HL-60 (cell line): Measurements from ENCODE around the gene C1QL3.

Source experiments
- DNase-seq, 2 experiments: peaks; one replicate each; pipeline ENCODE4 v3.0.0-alpha.2; 2010 to 2020; ENCODE audit warnings: low read depth in 1 of 2, low spot score in 1 of 2
- H3K27ac ChIP-seq: fragments of 250-450 bp; sonication (Bioruptor Pico); replicated peaks from 2 replicates; pipeline ENCODE4 v1.5.1; 2020; ENCODE audit warnings: mild to moderate bottlenecking, moderate library complexity
- H3K27me3 ChIP-seq: fragments of 250-450 bp; sonication (Bioruptor Pico); 2 replicates; pipeline ENCODE4 v1.5.1; 2021; ENCODE audit warnings: mild to moderate bottlenecking, moderate library complexity; ENCODE audit not compliant: insufficient read depth, poor library complexity, severe bottlenecking
- H3K4me3 ChIP-seq: replicated peaks from 2 replicates; pipeline ENCODE4 v1.5.1; 2011; ENCODE audit warnings: mild to moderate bottlenecking, control low read depth, low read length; ENCODE audit not compliant: insufficient read depth
- CTCF ChIP-seq: IDR thresholded peaks from one replicate; pipeline ENCODE4 v1.5.1; 2011; ENCODE audit warnings: low read length, control low read depth, inconsistent platforms; ENCODE audit not compliant: insufficient read depth
- GABPA ChIP-seq: IDR thresholded peaks from 2 replicates; pipeline ENCODE4 v1.6.1; 2012; ENCODE audit warnings: low read depth
- POLR2AphosphoS5 ChIP-seq: IDR thresholded peaks from 2 replicates; pipeline ENCODE4 v1.6.1; 2012; ENCODE audit warnings: low read depth
- REST ChIP-seq: IDR thresholded peaks from 2 replicates; pipeline ENCODE4 v1.6.1; 2012; ENCODE audit warnings: low read depth; ENCODE audit not compliant: insufficient replicate concordance
- SPI1 ChIP-seq: IDR thresholded peaks from 2 replicates; pipeline ENCODE4 v1.6.1; 2012; ENCODE audit warnings: low read depth, mild to moderate bottlenecking, borderline replicate concordance

C1QL3 gene

DNA sequence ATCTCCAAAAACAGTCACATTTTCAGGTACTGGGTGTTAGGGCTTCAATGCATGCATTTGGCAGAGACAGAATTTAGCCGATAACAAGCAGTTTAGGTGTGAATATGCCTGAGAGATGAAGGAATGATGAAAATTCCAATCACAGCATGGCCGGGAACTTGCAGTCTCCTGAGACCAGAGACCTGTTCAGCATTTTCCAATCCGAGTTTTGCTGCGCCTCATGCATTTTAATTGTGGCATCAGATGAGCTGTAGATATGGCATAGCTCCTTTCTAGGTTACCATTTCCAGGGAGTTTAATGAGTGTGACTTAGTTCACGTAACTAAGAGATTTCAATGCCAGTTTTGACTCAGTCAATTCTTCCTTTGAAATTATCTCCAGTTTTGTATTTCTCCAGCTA, 14.5 kb upstream of the C1QL3 start:
- no peak for DNase-seq
- no peaks in the 10 kb centered on the region for H3K27me3 ChIP-seq
- no peak overlapping the region for H3K27ac ChIP-seq
- no peak overlapping the region for H3K4me3 ChIP-seq
- TF ChIP-seq SPI1 (no peak), CTCF (no peak), POLR2AphosphoS5 (no peak), GABPA (no peak), REST (no peak)

GRCh38 chr10:16529853-16530252, 8.2 kb upstream of the C1QL3 start:
- DNase-seq = no peak
- Histone ChIP-seq H3K4me3 (no peak overlapping the region), H3K27ac (no peak overlapping the region), H3K27me3 (no peaks in the 10 kb centered on the region)
- TF ChIP-seq POLR2AphosphoS5 (no peak), GABPA (no peak), SPI1 (no peak), CTCF (no peak), REST (no peak)

DNA sequence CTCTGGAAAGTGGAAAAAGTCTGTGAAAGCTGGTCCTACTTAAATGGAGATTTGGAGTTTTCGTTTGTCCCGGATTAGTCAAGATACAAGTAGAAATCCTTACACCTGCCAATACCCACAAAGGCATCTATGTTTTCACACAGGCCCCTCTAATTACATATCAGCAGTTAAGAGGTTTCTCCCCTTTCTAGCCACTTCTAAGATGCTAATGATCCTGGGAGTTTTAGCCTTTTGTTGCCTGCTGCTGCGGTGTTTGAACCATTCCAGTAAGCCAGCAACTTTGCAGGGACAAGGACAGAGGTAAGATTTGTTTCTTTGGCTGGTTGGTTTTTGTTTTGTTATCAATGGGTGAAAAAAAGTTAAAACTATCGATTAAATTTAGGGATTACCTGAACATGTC, 5.8 kb upstream of the C1QL3 start:
- no peak for DNase-seq
- Histone ChIP-seq H3K27ac (no peak overlapping the region), H3K4me3 (no peak overlapping the region), H3K27me3 (no peaks in the 10 kb centered on the region)
- TF ChIP-seq POLR2AphosphoS5 (no peak), CTCF (no peak), SPI1 (no peak), REST (no peak), GABPA (no peak)
